Suppressor macrophage treated with lipopolysaccharide for 4 hours (primary cell): Measurements from ENCODE around the gene ZC3H18.

Experiments
- DNase-seq: peaks from one replicate; pipeline ENCODE4 v3.0.0-alpha.2; 2020

The ZC3H18 gene

DNA sequence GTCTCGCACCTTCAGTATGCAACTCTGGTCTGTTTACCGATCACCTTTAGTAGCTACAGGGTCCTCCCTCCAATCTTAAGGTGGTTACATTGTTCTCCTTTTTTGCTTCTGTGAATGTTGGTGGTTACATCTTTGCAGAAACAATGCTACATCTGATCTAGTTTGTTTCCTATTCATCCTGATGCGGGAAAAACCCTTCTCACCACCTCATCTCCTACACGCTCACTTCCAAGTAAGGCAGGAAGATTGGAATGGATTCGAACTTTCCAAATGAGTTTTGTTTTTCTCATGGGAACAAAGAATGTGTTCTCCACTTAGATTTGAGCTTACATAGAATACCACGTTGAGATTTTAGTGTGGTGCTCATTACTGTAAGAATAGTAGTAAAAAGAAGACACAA lies 14.5 kb downstream of the ZC3H18 start:
- no peak for DNase-seq

- no peak for DNase-seq
These were observed 15.1 kb downstream of the ZC3H18 start for GRCh38 chr16:88585269-88585668.

GRCh38 chr16:88585927-88586581 lies 15.9 kb downstream of the ZC3H18 start:
- DNase-seq, result no peak

- no peak for DNase-seq
These were observed 17.9 kb downstream of the ZC3H18 start for GRCh38 chr16:88588148-88588547.

DNA sequence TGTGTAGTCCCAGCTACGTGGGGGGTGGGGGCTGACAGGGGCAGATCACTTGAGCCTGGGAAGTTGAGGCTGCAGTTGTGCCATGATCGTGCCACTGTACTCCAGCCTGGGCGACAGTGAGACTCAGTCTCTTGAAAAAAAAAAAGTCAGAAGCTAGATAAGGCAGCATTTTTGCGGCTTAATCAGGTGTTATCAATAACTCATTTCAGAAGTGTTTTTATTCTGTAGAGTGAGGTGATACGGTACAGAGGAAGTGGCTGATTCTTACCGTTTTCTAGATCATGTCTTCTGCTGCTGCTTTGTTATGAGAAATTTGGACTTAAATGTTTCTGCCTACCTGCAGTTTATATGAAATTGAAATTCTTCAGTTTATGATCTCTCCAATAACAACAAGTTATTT lies 18.6 kb downstream of the ZC3H18 start:
- DNase-seq, result no peak

DNA sequence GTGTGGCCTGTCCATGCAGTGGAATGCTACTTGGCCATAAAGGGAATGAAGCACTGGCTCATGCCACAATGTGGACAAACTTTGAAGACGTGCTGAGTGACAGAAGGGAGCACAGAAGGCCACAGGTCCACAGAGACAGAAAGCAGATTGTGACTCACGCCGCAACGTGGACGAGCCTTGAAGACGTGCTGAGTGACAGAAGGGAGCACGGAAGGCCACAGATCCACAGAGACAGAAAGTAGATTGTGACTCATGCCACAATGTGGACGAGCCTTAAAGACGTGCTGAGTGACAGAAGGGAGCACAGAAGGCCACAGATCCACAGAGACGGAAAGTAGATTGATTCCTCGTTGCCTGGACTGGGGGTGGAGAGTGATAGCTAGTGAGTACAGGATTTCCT lies 19.2 kb downstream of the ZC3H18 start:
- no peak for DNase-seq

DNA sequence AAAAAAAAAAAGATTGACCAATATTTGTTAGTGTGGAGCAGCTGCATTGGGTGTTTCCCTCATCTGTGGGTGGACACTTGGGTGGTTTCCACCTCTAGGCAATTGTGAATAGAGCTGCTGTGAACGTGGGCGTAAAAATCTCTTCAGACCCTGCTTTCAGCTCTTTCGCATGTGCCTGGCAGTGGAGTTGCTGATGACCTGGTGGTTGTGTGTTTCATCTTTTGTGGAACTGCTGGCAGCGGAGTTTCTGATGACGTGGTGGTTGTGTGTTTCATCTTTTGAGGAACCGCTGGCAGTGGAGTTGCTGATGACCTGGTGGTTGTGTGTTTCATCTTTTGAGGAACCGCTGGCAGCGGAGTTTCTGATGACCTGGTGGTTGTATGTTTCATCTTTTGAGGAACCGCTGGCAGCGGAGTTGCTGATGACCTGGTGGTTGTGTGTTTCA lies 21.4 kb downstream of the ZC3H18 start:
- DNase-seq, result peak; percentile 97

DNA sequence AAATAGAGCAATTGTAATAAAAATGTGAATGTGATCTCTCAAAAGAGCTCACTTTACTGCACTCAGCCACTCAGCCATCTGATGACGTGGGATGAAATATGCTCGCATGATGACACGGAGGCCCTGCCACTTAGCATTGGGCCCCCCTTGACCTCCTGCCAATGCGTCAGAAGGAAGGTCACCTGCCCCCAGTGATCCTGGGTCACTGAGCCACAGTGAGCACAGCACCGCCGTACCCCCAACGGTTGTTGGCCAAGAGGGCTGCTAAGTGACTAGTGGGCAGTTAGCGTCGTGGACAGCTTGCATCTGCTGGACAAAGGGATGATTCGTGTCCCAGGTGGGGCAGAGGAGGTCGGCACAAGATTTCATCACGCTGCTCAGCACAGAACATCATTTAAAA lies 22.9 kb downstream of the ZC3H18 start:
- no peak for DNase-seq

- DNase-seq, result no peak
These were observed 23.3 kb downstream of the ZC3H18 start for GRCh38 chr16:88593489-88593888.

DNA sequence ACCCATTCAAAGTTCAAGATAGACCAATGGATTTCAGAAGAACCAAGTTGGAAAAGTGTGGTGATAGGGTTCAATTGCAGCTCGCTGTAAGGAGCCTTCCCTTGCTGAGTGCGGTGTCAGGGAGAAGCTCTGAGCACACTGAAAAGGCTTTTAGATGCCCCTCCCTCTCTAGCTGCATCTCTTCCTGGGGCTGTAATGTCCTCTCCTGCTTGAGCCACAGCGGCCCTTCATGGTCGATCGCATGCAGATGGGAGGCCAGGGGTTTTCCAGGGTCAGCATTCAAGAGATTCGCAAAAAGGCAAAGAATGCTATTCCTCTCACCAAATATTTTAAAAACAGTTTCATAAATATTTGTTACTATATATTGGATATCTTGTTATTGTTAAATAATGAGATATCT lies 23.7 kb downstream of the ZC3H18 start:
- DNase-seq, result no peak

- DNase-seq, result no peak
These were observed 24.9 kb downstream of the ZC3H18 start for GRCh38 chr16:88595101-88595500.

DNA sequence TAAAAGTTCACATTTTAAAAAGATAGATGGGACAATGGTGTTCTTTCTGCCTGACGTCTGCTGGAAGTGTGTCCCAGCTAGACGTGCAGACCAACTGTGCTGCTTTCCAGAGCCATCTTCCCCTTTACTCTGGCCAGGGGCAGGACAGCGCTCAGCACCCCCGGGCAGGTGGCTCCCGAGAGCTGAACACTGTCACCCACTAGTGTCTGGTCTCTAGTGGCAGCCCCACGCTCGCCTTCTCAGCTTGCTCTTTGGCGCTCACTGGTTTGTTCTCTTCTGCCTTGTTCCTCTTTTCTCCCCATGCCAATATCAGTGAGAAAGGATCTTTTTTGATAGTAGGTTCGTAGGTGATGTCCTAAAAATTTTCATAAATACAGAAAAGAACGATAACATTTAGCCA lies 25.7 kb downstream of the ZC3H18 start:
- DNase-seq, result no peak

- DNase-seq, result peak; percentile 71
These were observed 26.3 kb downstream of the ZC3H18 start for GRCh38 chr16:88596483-88596882.

GRCh38 chr16:88597856-88598491 lies 27.8 kb downstream of the ZC3H18 start:
- no peak for DNase-seq

DNA sequence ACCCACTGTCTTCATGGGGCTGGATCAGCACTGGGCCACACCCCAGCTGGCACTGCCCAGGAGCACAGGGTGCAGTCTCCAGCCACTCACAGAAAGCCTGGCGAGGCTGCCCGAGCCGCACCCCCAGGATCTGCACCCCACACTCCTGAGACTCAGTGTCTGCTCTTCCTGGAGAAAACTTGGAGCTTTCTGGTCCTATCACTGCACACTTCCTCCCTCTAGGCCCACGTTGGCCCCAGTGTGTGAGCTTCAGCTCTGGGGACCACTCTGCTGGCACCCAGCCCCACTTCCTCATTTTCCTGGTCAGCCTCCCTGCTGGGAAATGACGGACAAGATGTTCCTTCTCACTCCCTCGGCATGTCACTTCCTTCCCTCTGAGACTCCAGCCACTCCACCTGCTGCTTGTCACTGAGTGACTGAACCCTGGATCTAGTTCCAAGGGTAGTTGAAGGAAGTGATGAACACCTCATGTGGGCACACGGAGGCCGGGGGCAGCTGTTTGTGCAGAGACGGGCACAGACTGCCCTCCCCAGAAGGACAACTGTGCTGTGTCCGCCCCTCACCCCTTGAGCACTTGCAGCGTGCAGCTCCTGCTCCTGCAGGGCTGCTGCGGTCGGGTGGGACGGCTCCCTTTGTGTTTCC lies 29.0 kb downstream of the ZC3H18 start:
- DNase-seq, result peak; percentile 92

GRCh38 chr16:88599825-88600538 lies 29.8 kb downstream of the ZC3H18 start:
- peak; percentile 11 for DNase-seq

- DNase-seq, result no peak
These were observed 30.3 kb downstream of the ZC3H18 start for GRCh38 chr16:88600539-88600896.

GRCh38 chr16:88601313-88602036 lies 31.3 kb downstream of the ZC3H18 start:
- DNase-seq, result no peak

DNA sequence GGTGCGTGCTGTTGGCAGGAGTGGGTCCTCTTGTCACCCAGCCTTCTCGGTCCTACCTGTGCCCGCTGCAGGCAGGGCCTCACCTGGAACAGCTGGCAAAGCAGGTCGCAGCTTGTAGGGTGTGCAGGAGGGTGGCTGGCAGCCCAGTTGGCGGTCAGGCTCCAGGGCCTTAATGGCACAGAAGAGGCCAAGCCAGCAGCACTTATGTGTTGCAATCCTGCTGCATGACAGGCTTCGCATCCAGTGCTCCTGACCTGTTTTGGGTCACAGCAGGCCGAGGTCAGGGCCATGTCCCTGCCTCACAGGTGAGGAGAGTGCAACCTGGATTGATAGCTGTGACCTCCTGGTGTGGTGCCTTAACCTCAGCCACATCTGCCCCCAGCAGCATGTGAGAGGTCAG lies 31.9 kb downstream of the ZC3H18 start:
- no peak for DNase-seq

DNA sequence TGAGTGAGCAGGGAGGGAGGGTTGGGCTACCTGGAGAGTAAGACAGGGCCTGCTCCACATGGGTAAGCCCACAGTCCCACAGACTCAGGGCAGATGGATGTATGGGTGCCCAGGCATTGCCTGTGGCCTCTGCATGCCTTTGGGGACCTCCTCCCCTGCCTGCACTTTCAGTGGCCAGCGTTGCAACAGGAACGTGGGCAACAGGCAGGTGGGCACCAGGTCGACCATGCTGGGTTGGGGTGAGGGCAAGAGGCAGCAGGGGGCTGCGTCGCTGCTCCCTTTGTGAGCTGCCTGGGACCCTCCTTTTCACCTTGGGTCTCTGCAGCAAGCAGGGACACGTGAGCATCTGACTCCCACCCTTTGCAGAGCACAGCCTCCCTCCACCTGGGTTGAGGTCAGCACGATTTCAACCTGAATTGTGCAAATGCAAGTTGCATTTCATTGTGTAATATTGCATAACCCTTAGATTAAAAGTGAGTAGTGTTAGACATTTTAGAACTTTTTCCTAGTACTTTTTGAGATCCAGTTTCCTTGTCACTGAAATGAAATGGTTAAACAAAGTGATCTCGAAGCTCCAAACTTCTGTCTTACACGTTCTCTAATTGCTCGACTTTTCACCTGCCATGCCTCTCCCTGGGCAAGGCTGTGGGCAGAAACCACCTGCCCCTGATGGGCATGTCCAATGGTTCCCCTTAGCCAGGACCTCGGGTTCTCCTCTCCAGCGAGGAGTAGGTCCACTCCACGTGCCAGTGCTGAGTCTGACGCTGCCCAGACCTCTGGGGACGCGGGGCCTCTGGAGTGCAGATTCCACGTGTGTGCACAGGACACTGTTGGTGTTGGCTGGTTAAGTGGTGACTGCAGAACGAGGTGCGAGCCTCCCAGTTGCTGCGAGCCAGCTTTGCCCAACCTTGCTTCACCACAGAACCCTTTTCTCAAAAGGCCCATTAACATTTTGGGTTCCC lies 35.3 kb downstream of the ZC3H18 start:
- no peak for DNase-seq

DNA sequence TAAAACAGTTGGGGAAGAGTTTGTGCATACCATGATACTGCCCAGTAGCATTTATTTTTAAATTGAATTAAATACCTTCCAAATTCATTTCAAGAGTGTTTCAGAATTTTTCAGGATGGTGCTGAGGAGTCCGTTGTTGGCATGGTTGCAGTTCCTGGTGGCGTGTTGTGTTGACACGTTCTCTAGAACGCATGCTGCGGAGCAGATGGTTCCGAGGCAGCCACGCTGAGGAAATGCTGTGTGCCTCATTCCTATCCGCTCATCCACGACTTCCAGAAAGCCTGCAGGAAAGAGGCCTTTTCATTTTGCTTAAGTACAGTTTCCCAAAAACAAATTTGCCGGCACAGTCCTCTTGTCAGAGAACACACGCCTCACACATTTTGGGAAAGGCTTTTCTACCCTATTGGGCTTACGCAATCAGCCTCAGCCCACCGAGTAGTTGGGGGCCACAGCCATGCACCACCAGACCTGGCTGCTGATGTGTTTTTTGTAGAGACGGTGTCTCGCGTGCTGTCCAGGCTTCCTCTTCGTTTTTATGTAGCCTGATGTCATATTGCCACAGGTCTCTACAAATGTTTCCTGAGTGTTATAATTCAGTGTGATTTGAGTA lies 36.0 kb downstream of the ZC3H18 start:
- DNase-seq, result no peak
